Measurements from ENCODE around the gene DRAM2. TPM values are rescaled to one million over a fixed set of nuclear protein-coding genes. Genes with fewer than 3 reads are reported as not detected.

DRAM2 gene
- total and polyA plus RNA-seq, 2 of the 13 experiments (the other 11 are each of a cell fraction or from before 2014, with no cell fraction given), result 33.2 to 123 TPM

DNA sequence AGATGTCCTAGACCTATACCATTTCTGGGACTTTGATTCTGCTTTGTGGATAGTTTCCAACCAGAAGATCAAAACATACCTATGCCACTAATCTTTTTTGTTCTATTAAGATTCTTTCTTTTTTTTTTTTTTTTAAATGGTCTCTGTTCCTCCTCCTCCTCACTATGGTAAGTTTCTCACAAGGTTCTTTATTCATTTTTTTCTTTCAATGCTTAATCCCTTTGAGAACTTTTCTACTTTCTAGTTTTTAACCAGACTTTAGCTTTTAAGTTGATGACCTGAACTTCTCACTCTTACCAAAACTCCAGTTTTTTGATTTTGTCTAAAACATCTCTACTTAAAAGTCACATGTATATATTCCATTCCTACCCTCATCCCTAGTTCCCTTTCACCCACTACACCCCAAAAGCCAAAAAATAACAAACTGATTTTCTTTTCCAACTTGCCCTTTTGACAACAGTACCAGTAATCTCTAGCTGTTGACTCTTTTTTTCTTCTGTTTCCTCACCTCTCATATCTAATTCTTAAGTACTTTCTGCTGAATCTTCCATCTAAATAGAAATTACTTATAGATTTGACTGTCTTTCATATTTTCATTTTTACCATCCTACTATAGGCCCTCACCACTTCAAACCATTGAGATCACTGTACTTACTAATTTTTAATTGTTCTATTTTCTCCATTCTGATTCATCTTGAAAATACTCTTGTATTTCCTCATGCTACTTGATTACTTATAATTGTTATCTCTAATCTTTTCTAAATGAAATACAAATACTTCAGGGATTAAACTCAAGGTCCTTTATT lies 6.3 kb upstream of the DRAM2 start (continued):
- TF ChIP-seq NFATC3 (CRISPR knock-in tag; IDR thresholded peaks at IDR 0.05) (no peak), NPAS2 (CRISPR knock-in tag; IDR thresholded peaks at IDR 0.05; ENCODE audit: borderline replicate concordance) (no peak), TEAD3 (CRISPR knock-in tag; optimal IDR thresholded peaks at IDR 0.05; ENCODE audit: borderline replicate concordance) (no peak)

DNA sequence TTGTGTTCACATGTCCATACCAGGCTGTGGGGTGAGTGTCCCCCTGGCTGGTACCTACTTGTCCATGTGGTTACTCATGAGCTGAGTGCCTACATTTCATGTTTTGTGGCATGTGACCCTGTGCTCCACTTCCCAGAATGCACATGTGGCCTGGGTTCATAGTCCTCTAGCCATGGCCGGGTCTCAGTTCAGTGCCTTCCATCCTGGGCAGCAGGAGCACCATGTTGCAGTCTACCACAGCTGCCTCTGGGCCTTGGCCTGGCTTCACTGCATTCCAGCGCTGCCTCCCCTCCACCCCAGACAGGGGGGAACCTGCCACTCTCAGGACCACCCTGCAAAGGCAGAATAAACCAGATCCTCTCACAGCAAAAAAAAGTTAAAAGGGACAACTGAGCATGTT lies 5.6 kb upstream of the DRAM2 start:
- in situ Hi-C loops (cut with HindIII; ENCODE audit: extremely low pct_ligation_motif_present, low pct_unique_long_range_greater_than_20kb), result no loop called here
- intact Hi-C loops (cut with micrococcal nuclease; ENCODE audit: unreplicated experiment), result loop anchor here (10.0 kb wide), 1 partner anchor 189 kb away; no protein-coding TSS in a partner anchor
- H2AFZ ChIP-seq (ENCODE audit: low read length), result no peak overlapping the region
- peak; percentile 81 for TF ChIP-seq POGZ (CRISPR knock-in tag; IDR thresholded peaks at IDR 0.05)
- TF ChIP-seq, protein P1, sequence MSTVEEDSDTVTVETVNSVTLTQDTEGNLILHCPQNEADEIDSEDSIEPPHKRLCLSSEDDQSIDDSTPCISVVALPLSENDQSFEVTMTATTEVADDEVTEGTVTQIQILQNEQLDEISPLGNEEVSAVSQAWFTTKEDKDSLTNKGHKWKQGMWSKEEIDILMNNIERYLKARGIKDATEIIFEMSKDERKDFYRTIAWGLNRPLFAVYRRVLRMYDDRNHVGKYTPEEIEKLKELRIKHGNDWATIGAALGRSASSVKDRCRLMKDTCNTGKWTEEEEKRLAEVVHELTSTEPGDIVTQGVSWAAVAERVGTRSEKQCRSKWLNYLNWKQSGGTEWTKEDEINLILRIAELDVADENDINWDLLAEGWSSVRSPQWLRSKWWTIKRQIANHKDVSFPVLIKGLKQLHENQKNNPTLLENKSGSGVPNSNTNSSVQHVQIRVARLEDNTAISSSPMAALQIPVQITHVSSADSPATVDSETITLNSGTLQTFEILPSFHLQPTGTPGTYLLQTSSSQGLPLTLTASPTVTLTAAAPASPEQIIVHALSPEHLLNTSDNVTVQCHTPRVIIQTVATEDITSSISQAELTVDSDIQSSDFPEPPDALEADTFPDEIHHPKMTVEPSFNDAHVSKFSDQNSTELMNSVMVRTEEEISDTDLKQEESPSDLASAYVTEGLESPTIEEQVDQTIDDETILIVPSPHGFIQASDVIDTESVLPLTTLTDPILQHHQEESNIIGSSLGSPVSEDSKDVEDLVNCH (CRISPR knock-in tag; IDR thresholded peaks at IDR 0.05), result no peak
- TF ChIP-seq HNF4A (CRISPR knock-in tag; IDR thresholded peaks at IDR 0.05), result peak; percentile 67
- TF ChIP-seq MEIS1 (CRISPR knock-in tag; IDR thresholded peaks at IDR 0.05; ENCODE audit: borderline replicate concordance), result no peak
- TF ChIP-seq KLF9 (CRISPR knock-in tag; IDR thresholded peaks at IDR 0.05; ENCODE audit: low read depth), result no peak
- TF ChIP-seq BRD4 (CRISPR knock-in tag; IDR thresholded peaks at IDR 0.05), result no peak
- TF ChIP-seq MXI1 (IDR thresholded peaks at IDR 0.05; ENCODE audit: borderline replicate concordance, low read depth, low read length), result peak; percentile 50; the same call in 1 of the 3 replicates
- TF ChIP-seq HDAC2 (CRISPR knock-in tag; IDR thresholded peaks at IDR 0.05), result no peak
- no peak for TF ChIP-seq SATB2 (CRISPR knock-in tag; IDR thresholded peaks at IDR 0.05)
- no peak for TF ChIP-seq ZNF430 (CRISPR knock-in tag; IDR thresholded peaks at IDR 0.05)
- peak; percentile 70; the same call in 1 of the 2 replicates for TF ChIP-seq ZMYM4 (CRISPR knock-in tag; IDR thresholded peaks at IDR 0.05)
- TF ChIP-seq, protein P2, sequence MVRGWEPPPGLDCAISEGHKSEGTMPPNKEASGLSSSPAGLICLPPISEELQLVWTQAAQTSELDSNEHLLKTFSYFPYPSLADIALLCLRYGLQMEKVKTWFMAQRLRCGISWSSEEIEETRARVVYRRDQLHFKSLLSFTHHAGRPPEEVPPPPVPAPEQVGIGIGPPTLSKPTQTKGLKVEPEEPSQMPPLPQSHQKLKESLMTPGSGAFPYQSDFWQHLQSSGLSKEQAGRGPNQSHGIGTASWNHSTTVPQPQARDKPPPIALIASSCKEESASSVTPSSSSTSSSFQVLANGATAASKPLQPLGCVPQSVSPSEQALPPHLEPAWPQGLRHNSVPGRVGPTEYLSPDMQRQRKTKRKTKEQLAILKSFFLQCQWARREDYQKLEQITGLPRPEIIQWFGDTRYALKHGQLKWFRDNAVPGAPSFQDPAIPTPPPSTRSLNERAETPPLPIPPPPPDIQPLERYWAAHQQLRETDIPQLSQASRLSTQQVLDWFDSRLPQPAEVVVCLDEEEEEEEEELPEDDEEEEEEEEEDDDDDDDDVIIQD (CRISPR knock-in tag; IDR thresholded peaks at IDR 0.05; ENCODE audit: low read depth), result peak; percentile 48; the same call in 1 of the 2 replicates
- no peak for TF ChIP-seq SP140L (CRISPR knock-in tag; IDR thresholded peaks at IDR 0.05; ENCODE audit: borderline replicate concordance)
- peak; percentile 75 for TF ChIP-seq ZNF143 (CRISPR knock-in tag; IDR thresholded peaks at IDR 0.05)
- peak; percentile 93 for TF ChIP-seq ZNF644 (CRISPR knock-in tag; IDR thresholded peaks at IDR 0.05; ENCODE audit: low read depth)
- no peak for TF ChIP-seq ZEB1 (IDR thresholded peaks at IDR 0.05; ENCODE audit: insufficient replicate concordance, low read depth)
- TF ChIP-seq YEATS4 (CRISPR knock-in tag; IDR thresholded peaks at IDR 0.05; ENCODE audit: borderline replicate concordance), result no peak
- TF ChIP-seq BHLHE40 (IDR thresholded peaks at IDR 0.05; ENCODE audit: low read length), result 0 out of 2 replicates have a peak, but pooled peaks have one; percentile 19

More for the DNA sequence above, 5.6 kb upstream of the DRAM2 start:
- peak overlapping the region; percentile 21 for H3K27ac ChIP-seq (ENCODE audit: extremely low read length, insufficient read depth, low read length)
- no peaks in the 10 kb centered on the region for H3K27me3 ChIP-seq (ENCODE audit: control insufficient read depth in 1 of 2, insufficient read depth in 2 of 2, low read length in 2 of 2)
- WGBS (ENCODE audit: low lambda C conversion rate), result 100% methylated on average over 1 of the region's 2 CpGs
- no peaks in the 10 kb centered on the region for H3K9me3 ChIP-seq (ENCODE audit: low read length)
- no peak overlapping the region for H3K9ac ChIP-seq (ENCODE audit: insufficient read depth, low read depth, low read length)
- ATAC-seq (0 out of 3 replicates have a peak, but pooled peaks have one; percentile 30), DNase-seq (ENCODE audit: low spot score) (peak; percentile 15), FAIRE-seq (no peak)
- peak overlapping the region; percentile 51; the same call in 1 of the 2 replicates for H3K4me2 ChIP-seq (ENCODE audit: low read depth, low read length)
- H3K4me3 ChIP-seq (replicated peaks in 1 of 3; ENCODE audit: insufficient read depth in 1 of 3, low read depth in 2 of 3, low read length in 3 of 3), result no peak overlapping the region
- BruUV-seq (replicated peaks), result no TSS peak
- CTCF ChIA-PET (ENCODE audit: low intra/inter-chr PET ratio, low total read pairs), result no interaction called here
- peaks cover 49% of the 10 kb centered on the region for H3K4me1 ChIP-seq (ENCODE audit: insufficient read depth, low read length)
- POLR2A ChIA-PET, result no interaction called here
- H3K79me2 ChIP-seq (ENCODE audit: insufficient read depth, low read length), result peaks cover 83% of the 10 kb centered on the region
- H4K20me1 ChIP-seq (ENCODE audit: insufficient read depth, low read length), result peaks cover 8% of the 10 kb centered on the region; the same call in 1 of the 2 replicates
- H3K36me3 ChIP-seq (replicated peaks in 1 of 2; ENCODE audit: control insufficient read depth in 1 of 2, insufficient read depth in 2 of 2, low read length in 2 of 2), result peaks cover 7 to 24% of the 10 kb centered on the region in 2 experiments
